ENCODE results near the gene SCIMP. TPM values are rescaled to one million over a fixed set of nuclear protein-coding genes. Genes with fewer than 3 reads are reported as not detected.

Gene SCIMP
- total and polyA plus RNA-seq, 9 of the 15 experiments (the other 6 are each of a cell fraction or from before 2014, with no cell fraction given): 0.01 to 0.11 (median 0.04) TPM; not detected in 6

- TF ChIP-seq ZBTB49 (CRISPR knock-in tag; IDR thresholded peaks at IDR 0.05; ENCODE audit: borderline replicate concordance) (no peak), NFIX (CRISPR knock-in tag; IDR thresholded peaks at IDR 0.05; ENCODE audit: low read depth) (no peak), POLR2B (IDR thresholded peaks at IDR 0.05; ENCODE audit: low read depth, partially characterized antibody) (no peak), OTX1 (CRISPR knock-in tag; IDR thresholded peaks at IDR 0.05) (no peak)
- TF ChIP-seq, protein P1, sequence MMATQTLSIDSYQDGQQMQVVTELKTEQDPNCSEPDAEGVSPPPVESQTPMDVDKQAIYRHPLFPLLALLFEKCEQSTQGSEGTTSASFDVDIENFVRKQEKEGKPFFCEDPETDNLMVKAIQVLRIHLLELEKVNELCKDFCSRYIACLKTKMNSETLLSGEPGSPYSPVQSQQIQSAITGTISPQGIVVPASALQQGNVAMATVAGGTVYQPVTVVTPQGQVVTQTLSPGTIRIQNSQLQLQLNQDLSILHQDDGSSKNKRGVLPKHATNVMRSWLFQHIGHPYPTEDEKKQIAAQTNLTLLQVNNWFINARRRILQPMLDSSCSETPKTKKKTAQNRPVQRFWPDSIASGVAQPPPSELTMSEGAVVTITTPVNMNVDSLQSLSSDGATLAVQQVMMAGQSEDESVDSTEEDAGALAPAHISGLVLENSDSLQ (IDR thresholded peaks at IDR 0.05): no peak
Measured at GRCh38 chr17:5200360-5200759, 34.3 kb downstream of the SCIMP start (continued).

GRCh38 chr17:5198472-5198871 is 36.2 kb downstream of the SCIMP start:
- H3K9me3 ChIP-seq (replicated peaks; ENCODE audit: control insufficient read depth, insufficient read depth, low read depth, low read length): no peaks in the 10 kb centered on the region
- TF ChIP-seq MEIS2 (IDR thresholded peaks at IDR 0.05; ENCODE audit: partially characterized antibody): no peak
- TF ChIP-seq PREB (CRISPR knock-in tag; IDR thresholded peaks at IDR 0.05): no peak
- no peak for TF ChIP-seq SP1 (CRISPR knock-in tag; IDR thresholded peaks at IDR 0.05)
- TF ChIP-seq, protein P2, sequence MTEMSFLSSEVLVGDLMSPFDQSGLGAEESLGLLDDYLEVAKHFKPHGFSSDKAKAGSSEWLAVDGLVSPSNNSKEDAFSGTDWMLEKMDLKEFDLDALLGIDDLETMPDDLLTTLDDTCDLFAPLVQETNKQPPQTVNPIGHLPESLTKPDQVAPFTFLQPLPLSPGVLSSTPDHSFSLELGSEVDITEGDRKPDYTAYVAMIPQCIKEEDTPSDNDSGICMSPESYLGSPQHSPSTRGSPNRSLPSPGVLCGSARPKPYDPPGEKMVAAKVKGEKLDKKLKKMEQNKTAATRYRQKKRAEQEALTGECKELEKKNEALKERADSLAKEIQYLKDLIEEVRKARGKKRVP (CRISPR knock-in tag; IDR thresholded peaks at IDR 0.05): no peak
- no peak for TF ChIP-seq ZNF239 (CRISPR knock-in tag; IDR thresholded peaks at IDR 0.05)
- no peak for TF ChIP-seq SREBF2 (CRISPR knock-in tag; IDR thresholded peaks at IDR 0.05)
- no peak for TF ChIP-seq TEAD2 (tag; IDR thresholded peaks at IDR 0.05)
- no peak overlapping the region for H2AFZ ChIP-seq (ENCODE audit: low read depth, low read length)
- no peak overlapping the region for H3K4me3 ChIP-seq
- no peak overlapping the region for H3K4me2 ChIP-seq (ENCODE audit: insufficient read depth, low read length)
- H3K27me3 ChIP-seq (ENCODE audit: control insufficient read depth in 2 of 2, insufficient read depth in 2 of 2, low read length in 2 of 2): peaks cover 2 to 11% of the 10 kb centered on the region in 2 experiments; a peak in 3 of 5 replicates
- FAIRE-seq: no peak
- no peak for ATAC-seq
- 7% methylated on average over 6 of the region's 7 CpGs for WGBS (ENCODE audit: insufficient coverage, low coverage, missing lambda C conversion rate)
- H3K36me3 ChIP-seq (ENCODE audit: control insufficient read depth, insufficient read depth, low read length): no peaks in the 10 kb centered on the region
- no peak overlapping the region for H3K9ac ChIP-seq (ENCODE audit: insufficient read depth in 1 of 2, low read depth in 2 of 2, low read length in 2 of 2)
- no peaks in the 10 kb centered on the region for H3K79me2 ChIP-seq (ENCODE audit: control insufficient read depth, insufficient read depth, low read length)
- H3K27ac ChIP-seq (ENCODE audit: extremely low read depth, low read depth, low read length): no peak overlapping the region
- ChIA-PET CTCF (ENCODE audit: low intra/inter-chr PET ratio) (no interaction called here), POLR2A (no interaction called here)
- BruUV-seq (replicated peaks): no TSS peak
- DNase-seq (ENCODE audit: extremely low read depth in 1 of 4, low spot score in 3 of 4): no peak
- in situ Hi-C loops (cut with MboI): no loop called here
- no peaks in the 10 kb centered on the region for H3K4me1 ChIP-seq (replicated peaks in 1 of 2; ENCODE audit: control insufficient read depth in 2 of 2, insufficient read depth in 2 of 2, low read length in 2 of 2)
- intact Hi-C loops (cut with micrococcal nuclease): loop anchor here (5.0 kb wide), 1 partner anchor 239 kb away; the partner anchor contains the start of gene C1QBP
- H3K9me1 ChIP-seq (ENCODE audit: control insufficient read depth, insufficient read depth, low read length): no peaks in the 10 kb centered on the region
- H4K20me1 ChIP-seq (replicated peaks; ENCODE audit: control insufficient read depth, insufficient read depth, low read length): no peaks in the 10 kb centered on the region
